IMR-90 (cell line): ENCODE data around the gene FAF1. TPM values are rescaled to one million over a fixed set of nuclear protein-coding genes. Genes with fewer than 3 reads are reported as not detected.

Experiments used
- ATAC-seq: fragments of 200-7000 bp; cut with Tn5 transposase; 2 replicates; pipeline ENCODE4 v1.9.1; 2020; ENCODE audit warnings: low read depth, mild to moderate bottlenecking, moderate library complexity
- BruUV-seq: library from RNA; stranded (reverse); fragments of 400-500 nt; replicated peaks from 2 replicates; lab custom pipeline; 2021; lab: Mats Ljungman, UMichigan
- CTCF ChIA-PET: fragments of 300-600 bp; formaldehyde crosslinking; extraction: SDS; loops from one replicate; lab custom pipeline; 2021; ENCODE audit warnings: antibody characterized with exemption; lab: Yijun Ruan, JAX
- POLR2A ChIA-PET: fragments of 300-600 bp; sonication (Branson Sonifier 250); formaldehyde crosslinking; loops from one replicate; lab custom pipeline; 2022; ENCODE audit warnings: antibody characterized with exemption; ENCODE audit not compliant: unreplicated experiment; lab: Charles Lee
- DNase-seq: peaks from one replicate; pipeline ENCODE4 v3.0.0; 2013
- H2AFZ ChIP-seq: replicated peaks from 2 replicates; pipeline ENCODE3; 2013; ENCODE audit warnings: low read length, mild to moderate bottlenecking; ENCODE audit not compliant: poor library complexity
- H2AK5ac ChIP-seq: 2 replicates; pipeline ENCODE4 v1.6.1; 2013; ENCODE audit warnings: low read depth, low read length, inconsistent platforms
- H2AK9ac ChIP-seq: replicated peaks from 2 replicates; pipeline ENCODE3; 2013; ENCODE audit warnings: mild to moderate bottlenecking, low read depth, low read length, moderate library complexity; ENCODE audit not compliant: poor library complexity
- H2BK120ac ChIP-seq: 2 replicates; pipeline ENCODE4 v1.6.1; 2013; ENCODE audit warnings: low read depth, low read length, inconsistent platforms
- H2BK15ac ChIP-seq: 3 replicates; pipeline ENCODE4 v1.6.1; 2013; ENCODE audit warnings: low read depth, low read length, inconsistent platforms
- H2BK20ac ChIP-seq: 2 replicates; pipeline ENCODE4 v1.6.1; 2013; ENCODE audit warnings: low read depth, mild to moderate bottlenecking, inconsistent platforms, low read length, moderate library complexity
- H2BK5ac ChIP-seq: 2 replicates; pipeline ENCODE4 v1.6.1; 2013; ENCODE audit warnings: mild to moderate bottlenecking, low read depth, low read length, inconsistent platforms; ENCODE audit not compliant: poor library complexity, severe bottlenecking
- H3K14ac ChIP-seq: replicated peaks from 2 replicates; pipeline ENCODE4 v1.6.1; 2013; ENCODE audit warnings: low read depth, low read length, inconsistent platforms
- H3K18ac ChIP-seq: 2 replicates; pipeline ENCODE4 v1.6.1; 2013; ENCODE audit warnings: low read depth, low read length, control low read depth
- H3K23ac ChIP-seq: 2 replicates; pipeline ENCODE4 v1.6.1; 2013; ENCODE audit warnings: low read depth, low read length, inconsistent platforms
- H3K27ac ChIP-seq: 2 replicates; pipeline ENCODE4 v1.5.1; 2013; ENCODE audit warnings: mild to moderate bottlenecking, control low read depth, low read length; ENCODE audit not compliant: insufficient read depth
- H3K27me3 ChIP-seq: 2 replicates; pipeline ENCODE4 v1.6.1; 2013; ENCODE audit warnings: low read length; ENCODE audit not compliant: control insufficient read depth, insufficient read depth
- H3K36me3 ChIP-seq: 2 replicates; pipeline ENCODE4 v1.6.1; 2013; ENCODE audit warnings: low read length, mixed read lengths; ENCODE audit not compliant: control insufficient read depth, insufficient read depth
- H3K4ac ChIP-seq: 2 replicates; pipeline ENCODE4 v1.6.1; 2013; ENCODE audit warnings: low read depth, low read length, inconsistent platforms
- H3K4me1 ChIP-seq: 2 replicates; pipeline ENCODE4 v1.6.1; 2013; ENCODE audit warnings: low read length, mixed read lengths; ENCODE audit not compliant: control insufficient read depth, insufficient read depth
- H3K4me2 ChIP-seq: 2 replicates; pipeline ENCODE4 v1.6.1; 2013; ENCODE audit warnings: low read depth, mild to moderate bottlenecking, control low read depth, low read length, moderate library complexity
- H3K4me3 ChIP-seq: 2 replicates; pipeline ENCODE4 v1.5.1; 2013; ENCODE audit warnings: low read depth, mild to moderate bottlenecking, control low read depth, low read length, moderate library complexity; ENCODE audit not compliant: insufficient read depth
- H3K56ac ChIP-seq: 2 replicates; pipeline ENCODE4 v1.6.1; 2013; ENCODE audit warnings: low read length, inconsistent platforms; ENCODE audit not compliant: insufficient read depth; ENCODE audit errors: extremely low read depth
- H3K79me1 ChIP-seq, 2 experiments: 2 replicates each; pipeline ENCODE4 v1.6.1; 2013; ENCODE audit warnings: low read length in 2 of 2, inconsistent platforms in 1 of 2, low read depth in 1 of 2
- H3K9ac ChIP-seq: 2 replicates; pipeline ENCODE4 v1.6.1; 2013; ENCODE audit warnings: low read depth, low read length, control low read depth
- H3K9me1 ChIP-seq: 2 replicates; pipeline ENCODE4 v1.6.1; 2013; ENCODE audit warnings: low read length, inconsistent platforms; ENCODE audit not compliant: insufficient read depth
- H3K9me3 ChIP-seq: 2 replicates; pipeline ENCODE4 v1.6.1; 2013; ENCODE audit warnings: low read length; ENCODE audit not compliant: control insufficient read depth, insufficient read depth
- H4K20me1 ChIP-seq: 2 replicates; pipeline ENCODE4 v1.6.1; 2013; ENCODE audit warnings: low read length, inconsistent platforms; ENCODE audit not compliant: insufficient read depth
- H4K5ac ChIP-seq: 2 replicates; pipeline ENCODE4 v1.6.1; 2013; ENCODE audit warnings: mild to moderate bottlenecking, low read depth, low read length, control low read depth
- H4K8ac ChIP-seq, 2 experiments: 2 replicates each; pipeline ENCODE4 v1.6.1; 2013; ENCODE audit warnings: low read depth in 2 of 2, low read length in 2 of 2, control low read depth in 1 of 2, inconsistent platforms in 1 of 2
- H4K91ac ChIP-seq: 2 replicates; pipeline ENCODE4 v1.6.1; 2013; ENCODE audit warnings: low read depth, low read length, inconsistent platforms; ENCODE audit not compliant: insufficient read depth
- BHLHE40 ChIP-seq: fragments of 150-350 bp; IDR thresholded peaks from 2 replicates; pipeline ENCODE4 v1.6.1; 2016; ENCODE audit warnings: mild to moderate bottlenecking, low read depth, low read length
- CEBPB ChIP-seq: IDR thresholded peaks from 2 replicates; pipeline ENCODE4 v1.6.1; 2012; ENCODE audit warnings: low read depth, low read length, improper control_type of control experiment
- CHD1 ChIP-seq: IDR thresholded peaks from 2 replicates; pipeline ENCODE4 v1.6.1; 2012; ENCODE audit warnings: low read depth, low read length, improper control_type of control experiment
- ELK1 ChIP-seq: fragments of 150-350 bp; IDR thresholded peaks from 2 replicates; pipeline ENCODE4 v1.6.1; 2016; ENCODE audit warnings: low read depth, mild to moderate bottlenecking, low read length, moderate library complexity, borderline replicate concordance
- FOS ChIP-seq: fragments of 150-350 bp; IDR thresholded peaks from 2 replicates; pipeline ENCODE4 v1.6.1; 2016; ENCODE audit warnings: low read depth, low read length
- MAFK ChIP-seq: IDR thresholded peaks from 2 replicates; pipeline ENCODE4 v1.6.1; 2012; ENCODE audit warnings: low read depth, low read length, improper control_type of control experiment
- MAZ ChIP-seq: IDR thresholded peaks from 2 replicates; pipeline ENCODE4 v1.6.1; 2012; ENCODE audit warnings: low read depth, mild to moderate bottlenecking, low read length, improper control_type of control experiment, moderate library complexity, borderline replicate concordance
- MXI1 ChIP-seq: IDR thresholded peaks from 2 replicates; pipeline ENCODE4 v1.6.1; 2012; ENCODE audit warnings: low read depth, mild to moderate bottlenecking, low read length, moderate library complexity, borderline replicate concordance
- NFE2L2 ChIP-seq: fragments of 150-350 bp; IDR thresholded peaks from 2 replicates; pipeline ENCODE4 v1.6.1; 2016; ENCODE audit warnings: low read depth, mild to moderate bottlenecking, low read length
- POLR2A ChIP-seq: IDR thresholded peaks from 2 replicates; pipeline ENCODE4 v1.6.1; 2012; ENCODE audit warnings: mild to moderate bottlenecking, low read depth, low read length
- RAD21 ChIP-seq: IDR thresholded peaks from 2 replicates; pipeline ENCODE4 v1.6.1; 2012; ENCODE audit warnings: low read length, improper control_type of control experiment
- RCOR1 ChIP-seq: IDR thresholded peaks from 2 replicates; pipeline ENCODE4 v1.6.1; 2012; ENCODE audit warnings: mild to moderate bottlenecking, low read length, improper control_type of control experiment; ENCODE audit not compliant: insufficient replicate concordance
- RFX5 ChIP-seq: IDR thresholded peaks from 2 replicates; pipeline ENCODE4 v1.8.0; 2012; ENCODE audit warnings: low read depth, mild to moderate bottlenecking, low read length, moderate library complexity
- SMC3 ChIP-seq: fragments of 150-350 bp; IDR thresholded peaks from 2 replicates; pipeline ENCODE4 v1.6.1; 2016; ENCODE audit warnings: low read depth, mild to moderate bottlenecking, antibody characterized with exemption, low read length, moderate library complexity
- USF2 ChIP-seq: fragments of 150-350 bp; IDR thresholded peaks from 2 replicates; pipeline ENCODE4 v1.6.1; 2017; ENCODE audit warnings: mild to moderate bottlenecking, antibody characterized with exemption, low read length, low read depth
- dilution Hi-C: fragments of 300-500 bp; cut with HindIII; formaldehyde crosslinking; loops from one replicate; pipeline ENCODE4 v1.14.3; 2018; ENCODE audit warnings: low sequenced_read_pairs; ENCODE audit not compliant: unreplicated experiment
- in situ Hi-C: fragments of 300-500 bp; cut with MboI; formaldehyde crosslinking; loops from 3 replicates; pipeline ENCODE4 v1.14.3; 2019; ENCODE audit warnings: low sequenced_read_pairs, inconsistent platforms, mixed read lengths
- intact Hi-C: fragments of 100-400 bp; cut with micrococcal nuclease; formaldehyde crosslinking; loops from 2 replicates; pipeline ENCODE4 v1.10.0; 2022
- polyA plus RNA-seq, 3 experiments: library from polyadenylated mRNA; depleted of rRNA; stranded (reverse); fragments of >200 nt; gene quantifications; 2 replicates each; pipeline ENCODE4 v1.2.3, GENCODE V29; 2012; ENCODE audit warnings: low replicate concordance in 1 of 3
- total RNA-seq: library from RNA; depleted of rRNA; stranded (reverse); fragments of >200 nt; gene quantifications from 2 replicates; pipeline ENCODE4 v1.2.3, GENCODE V29; 2012
- TF ChIP-seq, protein P1 (sequence below): conservative IDR thresholded peaks from 2 replicates; pipeline ENCODE4 v1.5.1; 2012; ENCODE audit warnings: mild to moderate bottlenecking, low read depth, low read length, improper control_type of control experiment

FAF1 gene
- total and polyA plus RNA-seq, 2 of the 4 experiments (the other 2 are of a cell fraction): 18.8 to 72.9 TPM

- H4K20me1 ChIP-seq: no peaks in the 10 kb centered on the region
- no peak overlapping the region for H4K5ac ChIP-seq
- no peak overlapping the region for H2AFZ ChIP-seq
- no peak overlapping the region for H2BK20ac ChIP-seq
- no peak overlapping the region for H3K14ac ChIP-seq
- H2AK9ac ChIP-seq: no peak overlapping the region
- H3K4me2 ChIP-seq: no peak overlapping the region
- H2BK120ac ChIP-seq: no peak overlapping the region
- no peak overlapping the region for H4K91ac ChIP-seq
- DNase-seq (no peak), ATAC-seq (no peak)
- H3K36me3 ChIP-seq: no peaks in the 10 kb centered on the region
- H3K9ac ChIP-seq: no peak overlapping the region
- H3K4ac ChIP-seq: no peak overlapping the region
- no peak overlapping the region for H2BK15ac ChIP-seq
- H3K79me1 ChIP-seq: peaks cover 6 to 15% of the 10 kb centered on the region in 2 experiments
- CTCF ChIA-PET: interaction anchor here (0.6 to 0.7 kb wide), 2 partner anchors 52 to 307 kb away, joined by 4 read pairs; no protein-coding TSS in a partner anchor
- H4K8ac ChIP-seq: no peak overlapping the region
- POLR2A ChIA-PET: no interaction called here
- no peak overlapping the region for H3K4me3 ChIP-seq
- dilution Hi-C loops: no loop called here
- no peak overlapping the region for H2BK5ac ChIP-seq
- TF ChIP-seq BHLHE40: no peak
- TF ChIP-seq USF2: no peak
- no peak for TF ChIP-seq RAD21
- TF ChIP-seq CEBPB: no peak
- no peak for TF ChIP-seq ELK1
- TF ChIP-seq RCOR1: no peak
- TF ChIP-seq MAZ: no peak
- TF ChIP-seq CHD1: no peak
- no peak for TF ChIP-seq MAFK
- no peak for TF ChIP-seq FOS
- TF ChIP-seq, protein P1, sequence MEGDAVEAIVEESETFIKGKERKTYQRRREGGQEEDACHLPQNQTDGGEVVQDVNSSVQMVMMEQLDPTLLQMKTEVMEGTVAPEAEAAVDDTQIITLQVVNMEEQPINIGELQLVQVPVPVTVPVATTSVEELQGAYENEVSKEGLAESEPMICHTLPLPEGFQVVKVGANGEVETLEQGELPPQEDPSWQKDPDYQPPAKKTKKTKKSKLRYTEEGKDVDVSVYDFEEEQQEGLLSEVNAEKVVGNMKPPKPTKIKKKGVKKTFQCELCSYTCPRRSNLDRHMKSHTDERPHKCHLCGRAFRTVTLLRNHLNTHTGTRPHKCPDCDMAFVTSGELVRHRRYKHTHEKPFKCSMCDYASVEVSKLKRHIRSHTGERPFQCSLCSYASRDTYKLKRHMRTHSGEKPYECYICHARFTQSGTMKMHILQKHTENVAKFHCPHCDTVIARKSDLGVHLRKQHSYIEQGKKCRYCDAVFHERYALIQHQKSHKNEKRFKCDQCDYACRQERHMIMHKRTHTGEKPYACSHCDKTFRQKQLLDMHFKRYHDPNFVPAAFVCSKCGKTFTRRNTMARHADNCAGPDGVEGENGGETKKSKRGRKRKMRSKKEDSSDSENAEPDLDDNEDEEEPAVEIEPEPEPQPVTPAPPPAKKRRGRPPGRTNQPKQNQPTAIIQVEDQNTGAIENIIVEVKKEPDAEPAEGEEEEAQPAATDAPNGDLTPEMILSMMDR: no peak
- TF ChIP-seq MXI1: no peak
- no peak for TF ChIP-seq SMC3
- no peak for TF ChIP-seq NFE2L2
- no peak for TF ChIP-seq POLR2A
- TF ChIP-seq RFX5: no peak
- intact Hi-C loops: no loop called here
- no peak overlapping the region for H3K23ac ChIP-seq
- no peaks in the 10 kb centered on the region for H3K4me1 ChIP-seq
- no peak overlapping the region for H3K56ac ChIP-seq
- H3K9me1 ChIP-seq: peaks cover 2% of the 10 kb centered on the region; the same call in 1 of the 2 replicates
- BruUV-seq: no TSS peak
- no peak overlapping the region for H2AK5ac ChIP-seq
- no peaks in the 10 kb centered on the region for H3K27me3 ChIP-seq
- no peaks in the 10 kb centered on the region for H3K9me3 ChIP-seq
- no peak overlapping the region for H3K27ac ChIP-seq
- H3K18ac ChIP-seq: no peak overlapping the region
- in situ Hi-C loops: no loop called here
Observed at GRCh38 chr1:50836117-50836516, 124.0 kb downstream of the FAF1 start.
